SK-N-SH (cell line): ENCODE data around the gene LRR1. TPM values are rescaled to one million over a fixed set of nuclear protein-coding genes. Genes with fewer than 3 reads are reported as not detected.

Source experiments
- CTCF ChIA-PET: fragments of 300-600, 350-600 bp; formaldehyde crosslinking; extraction: SDS; loops from one replicate; lab custom pipeline; 2021; lab: Yijun Ruan, JAX
- POLR2A ChIA-PET: fragments of 350-600 bp; sonication (Branson Sonifier 250); formaldehyde crosslinking; extraction: SDS; loops from one replicate; lab custom pipeline; 2020; ENCODE audit warnings: antibody characterized with exemption, inconsistent platforms; lab: Yijun Ruan, JAX
- DNase-seq: peaks from one replicate; pipeline ENCODE4 v3.0.0; 2012
- H2AFZ ChIP-seq: fragments of 200-600 bp; sonication (generic); 2 replicates; pipeline ENCODE4 v1.8.1; 2016; ENCODE audit warnings: antibody characterized with exemption, mild to moderate bottlenecking, low read depth
- H3F3A ChIP-seq: fragments of 200-600 bp; sonication (generic); replicated peaks from 2 replicates; pipeline ENCODE3; 2016; ENCODE audit warnings: antibody characterized with exemption, mild to moderate bottlenecking; ENCODE audit not compliant: insufficient read depth
- H3K27ac ChIP-seq, 2 experiments: fragments of 200-500 bp in 1 of 2; fragments of 200-600 bp in 1 of 2; sonication (Bioruptor generic) in 1 of 2; sonication (generic), shearing (Covaris generic) in 1 of 2; 2 replicates each; pipeline versions ENCODE4 v1.5.1 to v1.6.1; 2014 to 2016; ENCODE audit warnings: low read depth in 2 of 2, inconsistent platforms in 1 of 2, low read length in 1 of 2, mild to moderate bottlenecking in 1 of 2, mixed read lengths in 1 of 2
- H3K27me3 ChIP-seq: fragments of 200-600 bp; sonication (generic), shearing (Covaris generic); 2 replicates; pipeline ENCODE4 v1.6.1; 2016; ENCODE audit warnings: mixed run types; ENCODE audit not compliant: insufficient read depth
- H3K36me3 ChIP-seq, 2 experiments: fragments of 200-500 bp in 1 of 2; fragments of 200-600 bp in 1 of 2; sonication (Bioruptor generic) in 1 of 2; sonication (generic) in 1 of 2; replicated peaks in 1 of 2; 2 replicates each; pipeline versions ENCODE3 to v1.5.1; 2014 to 2016; ENCODE audit warnings: low read length in 1 of 2, mild to moderate bottlenecking in 1 of 2; ENCODE audit not compliant: insufficient read depth in 2 of 2, control insufficient read depth in 1 of 2
- H3K4me1 ChIP-seq, 2 experiments: fragments of 200-500 bp in 1 of 2; fragments of 200-600 bp in 1 of 2; sonication (Bioruptor generic) in 1 of 2; sonication (generic), shearing (Covaris generic) in 1 of 2; 2 replicates each; pipeline versions ENCODE4 v1.5.1 to v1.6.1; 2014 to 2016; ENCODE audit warnings: low read depth in 1 of 2, low read length in 1 of 2, mixed run types in 1 of 2; ENCODE audit not compliant: insufficient read depth in 2 of 2, control insufficient read depth in 1 of 2
- H3K4me2 ChIP-seq: fragments of 200-600 bp; sonication (generic), shearing (Covaris generic); 2 replicates; pipeline ENCODE4 v1.6.1; 2017; ENCODE audit warnings: mixed run types
- H3K4me3 ChIP-seq, 2 experiments: fragments of 200-500 bp in 1 of 2; fragments of 200-600 bp in 1 of 2; sonication (Bioruptor generic) in 1 of 2; sonication (generic), shearing (Covaris generic) in 1 of 2; 2 replicates each; pipeline versions ENCODE4 v1.5.1 to v1.8.1; 2014 to 2016; ENCODE audit warnings: low read depth in 2 of 2, inconsistent platforms in 1 of 2, low read length in 1 of 2, mild to moderate bottlenecking in 1 of 2, mixed read lengths in 1 of 2, moderate library complexity in 1 of 2
- H3K79me2 ChIP-seq: fragments of 200-600 bp; sonication (generic); 2 replicates; pipeline ENCODE4 v1.8.1; 2017; ENCODE audit warnings: mild to moderate bottlenecking; ENCODE audit not compliant: insufficient read depth
- H3K9ac ChIP-seq: fragments of 200-600 bp; sonication (generic); 2 replicates; pipeline ENCODE4 v1.6.1; 2017; ENCODE audit warnings: mixed run types
- H3K9me2 ChIP-seq: fragments of 200-600 bp; sonication (generic); 2 replicates; pipeline ENCODE4 v1.6.1; 2017; ENCODE audit warnings: mixed run types
- H3K9me3 ChIP-seq: fragments of 200-600 bp; sonication (generic); 2 replicates; pipeline ENCODE4 v1.6.1; 2017; ENCODE audit warnings: mixed run types, mild to moderate bottlenecking, moderate library complexity
- H4K20me1 ChIP-seq: fragments of 200-600 bp; sonication (generic); 2 replicates; pipeline ENCODE4 v1.6.1; 2017; ENCODE audit warnings: mild to moderate bottlenecking, mixed run types; ENCODE audit not compliant: insufficient read depth
- CHD2 ChIP-seq: fragments of 150-350 bp; IDR thresholded peaks from 2 replicates; pipeline ENCODE4 v1.6.1; 2018; ENCODE audit warnings: low read length; ENCODE audit not compliant: partially characterized antibody
- ELF1 ChIP-seq: IDR thresholded peaks from 2 replicates; pipeline ENCODE4 v1.4.0; 2012
- FOSL2 ChIP-seq: IDR thresholded peaks from 2 replicates; pipeline ENCODE4 v1.4.0; 2012; ENCODE audit warnings: low read depth, mild to moderate bottlenecking, moderate library complexity, borderline replicate concordance
- FOXJ3 ChIP-seq: sonication (generic); formaldehyde crosslinking; IDR thresholded peaks from 2 replicates; pipeline ENCODE4 v1.5.1; 2020; ENCODE audit warnings: mild to moderate bottlenecking, missing genetic modification reagents
- FOXM1 ChIP-seq: IDR thresholded peaks from 2 replicates; pipeline ENCODE4 v1.4.0; 2012; ENCODE audit warnings: low read depth, mild to moderate bottlenecking
- GATA2 ChIP-seq: sonication (generic); formaldehyde crosslinking; IDR thresholded peaks from 2 replicates; pipeline ENCODE4 v1.5.0; 2020; ENCODE audit warnings: mild to moderate bottlenecking, missing genetic modification reagents
- MXI1 ChIP-seq: IDR thresholded peaks from 2 replicates; pipeline ENCODE4 v1.6.1; 2012; ENCODE audit warnings: mild to moderate bottlenecking, low read depth, low read length, improper control_type of control experiment
- NFIC ChIP-seq: IDR thresholded peaks from 2 replicates; pipeline ENCODE4 v1.4.0; 2012; ENCODE audit warnings: borderline replicate concordance
- NRF1 ChIP-seq: IDR thresholded peaks from 2 replicates; pipeline ENCODE4 v1.6.1; 2012; ENCODE audit warnings: low read depth, mild to moderate bottlenecking, low read length
- POLR2AphosphoS5 ChIP-seq: IDR thresholded peaks from 2 replicates; pipeline ENCODE4 v1.6.1; 2012; ENCODE audit warnings: low read depth, low read length
- RFX5 ChIP-seq: IDR thresholded peaks from 2 replicates; pipeline ENCODE4 v1.6.1; 2012; ENCODE audit warnings: mild to moderate bottlenecking, improper control_type of control experiment, low read length
- RXRA ChIP-seq: IDR thresholded peaks from 2 replicates; pipeline ENCODE4 v1.4.0; 2012; ENCODE audit warnings: low read depth, mild to moderate bottlenecking, borderline replicate concordance
- SIN3A ChIP-seq: IDR thresholded peaks from 2 replicates; pipeline ENCODE4 v1.6.1; 2012; ENCODE audit warnings: low read depth, mild to moderate bottlenecking, low read length, moderate library complexity, borderline replicate concordance
- SMC3 ChIP-seq: IDR thresholded peaks from 2 replicates; pipeline ENCODE4 v1.6.1; 2012; ENCODE audit warnings: low read depth, low read length, improper control_type of control experiment
- TAF1 ChIP-seq: IDR thresholded peaks from 2 replicates; pipeline ENCODE4 v1.6.1; 2012; ENCODE audit warnings: low read depth, mild to moderate bottlenecking, low read length, moderate library complexity, borderline replicate concordance
- TCF12 ChIP-seq: IDR thresholded peaks from 2 replicates; pipeline ENCODE4 v1.4.0; 2012
- YY1 ChIP-seq: IDR thresholded peaks from 2 replicates; pipeline ENCODE4 v1.4.0; 2012; ENCODE audit warnings: low read depth, mild to moderate bottlenecking
- ZBTB33 ChIP-seq: IDR thresholded peaks from 2 replicates; pipeline ENCODE4 v1.4.0; 2012; ENCODE audit warnings: low read depth, borderline replicate concordance
- WGBS: methylation state at CpG from one replicate; pipeline ENCODE4 v1.1.6; 2017; ENCODE audit warnings: low lambda C conversion rate; 5-methylcytosine and 5-hydroxymethylcytosine counted together
- polyA plus RNA-seq, 3 experiments: library from polyadenylated mRNA; depleted of rRNA; stranded (reverse); fragments of >200 nt; gene quantifications; 2 replicates each; pipeline ENCODE4 v1.2.3, GENCODE V29; 2012
- TF ChIP-seq, protein P1 (sequence below): IDR thresholded peaks from 2 replicates; pipeline ENCODE4 v1.4.0; 2012; ENCODE audit warnings: low read depth
- TF ChIP-seq, protein P2 (sequence below): IDR thresholded peaks from 2 replicates; pipeline ENCODE4; 2012

The LRR1 gene
- 9.3 and 9.5 TPM in 2 replicates for polyA plus RNA-seq (2012; rRNA removed)
- 11.5 and 17.6 TPM in 2 replicates for polyA plus RNA-seq (2012; cell fraction: cytosol; rRNA removed)
- 3.7 and 4.5 TPM in 2 replicates for polyA plus RNA-seq (2012; cell fraction: nucleus; rRNA removed)

- Histone ChIP-seq H3K9me3 (no peaks in the 10 kb centered on the region), H3F3A (peaks cover 23% of the 10 kb centered on the region), H4K20me1 (no peaks in the 10 kb centered on the region), H3K27ac (peak within 1 kb of the TSS; percentile 94 to 97), H3K79me2 (peaks cover 56% of the 10 kb centered on the region), H3K4me2 (peak within 1 kb of the TSS; percentile 84), H3K9me2 (no peaks in the 10 kb centered on the region), H3K9ac (peak within 1 kb of the TSS; percentile 96), H3K36me3 (peaks cover 0 to 5% of the 10 kb centered on the region in 2 experiments), H3K27me3 (no peaks in the 10 kb centered on the region), H3K4me1 (peaks cover 2 to 3% of the 10 kb centered on the region in 2 experiments; a peak in 2 of 4 replicates), H2AFZ (peak within 1 kb of the TSS; percentile 89), H3K4me3 (peak within 1 kb of the TSS; percentile 74 to 85)
- CTCF ChIA-PET = interaction anchor here (0.6 to 5.4 kb wide), 8 partner anchors 11 to 263 kb away, joined by 3 to 51 read pairs (median 3); partner anchors contain the start of genes MGAT2, NEMF, RPL36AL and RPS29
- TF ChIP-seq TCF12 = peak; percentile 21; the same call in 1 of the 2 replicates
- peak; percentile 57; the same call in 1 of the 2 replicates for TF ChIP-seq SIN3A
- TF ChIP-seq RXRA = no peak
- TF ChIP-seq FOSL2 = no peak; the same call in 1 of the 2 replicates
- peak; percentile 10; the same call in 1 of the 2 replicates for TF ChIP-seq GATA2 (CRISPR knock-in tag)
- peak; percentile 62; the same call in 1 of the 2 replicates for TF ChIP-seq POLR2AphosphoS5
- 0 out of 2 replicates have a peak, but pooled peaks have one; percentile 10 for TF ChIP-seq NRF1
- peak; percentile 73 for TF ChIP-seq MXI1
- TF ChIP-seq, protein P1, sequence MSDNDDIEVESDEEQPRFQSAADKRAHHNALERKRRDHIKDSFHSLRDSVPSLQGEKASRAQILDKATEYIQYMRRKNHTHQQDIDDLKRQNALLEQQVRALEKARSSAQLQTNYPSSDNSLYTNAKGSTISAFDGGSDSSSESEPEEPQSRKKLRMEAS = peak; percentile 94
- TF ChIP-seq ELF1 = no peak
- TF ChIP-seq TAF1 = peak; percentile 90
- TF ChIP-seq FOXM1 = peak; percentile 23; the same call in 1 of the 2 replicates
- peak; percentile 90 for TF ChIP-seq YY1
- peak; percentile 95 for TF ChIP-seq CHD2
- TF ChIP-seq, protein P2, sequence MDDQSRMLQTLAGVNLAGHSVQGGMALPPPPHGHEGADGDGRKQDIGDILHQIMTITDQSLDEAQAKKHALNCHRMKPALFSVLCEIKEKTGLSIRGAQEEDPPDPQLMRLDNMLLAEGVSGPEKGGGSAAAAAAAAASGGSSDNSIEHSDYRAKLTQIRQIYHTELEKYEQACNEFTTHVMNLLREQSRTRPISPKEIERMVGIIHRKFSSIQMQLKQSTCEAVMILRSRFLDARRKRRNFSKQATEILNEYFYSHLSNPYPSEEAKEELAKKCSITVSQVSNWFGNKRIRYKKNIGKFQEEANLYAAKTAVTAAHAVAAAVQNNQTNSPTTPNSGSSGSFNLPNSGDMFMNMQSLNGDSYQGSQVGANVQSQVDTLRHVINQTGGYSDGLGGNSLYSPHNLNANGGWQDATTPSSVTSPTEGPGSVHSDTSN = no peak
- TF ChIP-seq SMC3 = 0 out of 2 replicates have a peak, but pooled peaks have one; percentile 14
- peak; percentile 91 for TF ChIP-seq ZBTB33
- TF ChIP-seq RFX5 = peak; percentile 49; the same call in 1 of the 2 replicates
- TF ChIP-seq FOXJ3 (CRISPR knock-in tag) = 0 out of 2 replicates have a peak, but pooled peaks have one; percentile 48
- TF ChIP-seq NFIC = no peak
- POLR2A ChIA-PET = interaction anchor here (1.5 to 2.5 kb wide), 4 partner anchors 12 to 169 kb away, joined by 4 to 19 read pairs (median 8); partner anchors contain the start of genes MGAT2, RPL36AL and RPS29
- WGBS = 0% methylated on average over 27 of the region's 77 CpGs
- peak; percentile 88 for DNase-seq
Observed at GRCh38 chr14:49598485-49599300, at the start of gene LRR1. Gene LRR1 (plus strand): TSS chr14:49598940. CDS start chr14:49599021, 81 bp downstream.
